Glutamatergic neuron (in vitro differentiated cells): Measurements from ENCODE around the gene GATM. TPM values are rescaled to one million over a fixed set of nuclear protein-coding genes. Genes with fewer than 3 reads are reported as not detected.

Experiments
- DNase-seq: peaks from one replicate; pipeline ENCODE4 v3.0.0; 2022
- H3K27ac Mint-ChIP-seq: one replicate; pipeline ENCODE4 v1.8.0; 2020; ENCODE audit warnings: mild to moderate bottlenecking, mixed read lengths, inconsistent platforms; ENCODE audit not compliant: unreplicated experiment
- H3K27me3 Mint-ChIP-seq: one replicate; pipeline ENCODE4 v1.8.0; 2020; ENCODE audit warnings: mild to moderate bottlenecking, moderate library complexity, mixed read lengths, inconsistent platforms; ENCODE audit not compliant: unreplicated experiment
- H3K36me3 Mint-ChIP-seq: one replicate; pipeline ENCODE4 v1.8.0; 2020; ENCODE audit warnings: mild to moderate bottlenecking, mixed read lengths, inconsistent platforms; ENCODE audit not compliant: unreplicated experiment
- H3K4me1 Mint-ChIP-seq: one replicate; pipeline ENCODE4 v1.8.0; 2020; ENCODE audit warnings: mild to moderate bottlenecking, low read depth, mixed read lengths, inconsistent platforms; ENCODE audit not compliant: unreplicated experiment
- H3K4me3 Mint-ChIP-seq: one replicate; pipeline ENCODE4 v1.8.0; 2020; ENCODE audit warnings: mild to moderate bottlenecking, mixed read lengths, inconsistent platforms; ENCODE audit not compliant: unreplicated experiment
- H3K9me3 Mint-ChIP-seq: one replicate; pipeline ENCODE4 v1.8.0; 2020; ENCODE audit warnings: mild to moderate bottlenecking, moderate library complexity, mixed read lengths, inconsistent platforms; ENCODE audit not compliant: unreplicated experiment
- total RNA-seq: library from RNA; stranded (reverse); fragmentation: NEBNext Ultra II Directional; extraction: Animal tissue kit (Norgen Biotek cat#: 25700); gene quantifications from one replicate; pipeline ENCODE4 v1.2.1, GENCODE V29; 2021; ENCODE audit not compliant: unreplicated experiment
- TF ChIP-seq, protein P1 (sequence below): fragments of 200-600 bp; sonication (generic); IDR thresholded peaks from one replicate; pipeline ENCODE4 v1.5.0; 2021; ENCODE audit not compliant: partially characterized antibody, unreplicated experiment

Gene GATM
- total RNA-seq, 1 donor from 2014 or later, result 51.2 TPM

DNA sequence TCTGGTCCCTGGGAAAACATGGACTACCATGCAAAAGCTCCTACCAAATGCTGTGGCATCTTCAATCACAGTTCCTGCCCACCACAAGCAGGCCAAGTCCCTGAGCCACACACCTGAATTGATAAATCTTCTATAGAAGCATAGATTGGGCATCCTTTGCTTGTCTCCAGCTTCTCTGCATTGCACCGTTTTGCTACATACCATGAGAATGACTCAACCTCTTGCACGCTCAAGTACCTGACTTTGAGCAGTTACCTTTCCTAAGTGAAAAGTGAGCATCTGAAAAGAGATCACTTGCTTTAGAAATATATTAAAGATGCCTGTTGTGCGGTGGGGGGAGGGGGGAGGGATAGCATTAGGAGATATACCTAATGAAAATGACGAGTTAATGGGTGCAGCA lies 31.3 kb downstream of the GATM start:
- Mint-ChIP-seq H3K27ac (no peak overlapping the region), H3K36me3 (no peaks in the 10 kb centered on the region), H3K4me1 (no peaks in the 10 kb centered on the region), H3K27me3 (peaks cover 4% of the 10 kb centered on the region), H3K4me3 (no peak overlapping the region), H3K9me3 (no peaks in the 10 kb centered on the region)
- no peak for DNase-seq
- TF ChIP-seq, protein P1, sequence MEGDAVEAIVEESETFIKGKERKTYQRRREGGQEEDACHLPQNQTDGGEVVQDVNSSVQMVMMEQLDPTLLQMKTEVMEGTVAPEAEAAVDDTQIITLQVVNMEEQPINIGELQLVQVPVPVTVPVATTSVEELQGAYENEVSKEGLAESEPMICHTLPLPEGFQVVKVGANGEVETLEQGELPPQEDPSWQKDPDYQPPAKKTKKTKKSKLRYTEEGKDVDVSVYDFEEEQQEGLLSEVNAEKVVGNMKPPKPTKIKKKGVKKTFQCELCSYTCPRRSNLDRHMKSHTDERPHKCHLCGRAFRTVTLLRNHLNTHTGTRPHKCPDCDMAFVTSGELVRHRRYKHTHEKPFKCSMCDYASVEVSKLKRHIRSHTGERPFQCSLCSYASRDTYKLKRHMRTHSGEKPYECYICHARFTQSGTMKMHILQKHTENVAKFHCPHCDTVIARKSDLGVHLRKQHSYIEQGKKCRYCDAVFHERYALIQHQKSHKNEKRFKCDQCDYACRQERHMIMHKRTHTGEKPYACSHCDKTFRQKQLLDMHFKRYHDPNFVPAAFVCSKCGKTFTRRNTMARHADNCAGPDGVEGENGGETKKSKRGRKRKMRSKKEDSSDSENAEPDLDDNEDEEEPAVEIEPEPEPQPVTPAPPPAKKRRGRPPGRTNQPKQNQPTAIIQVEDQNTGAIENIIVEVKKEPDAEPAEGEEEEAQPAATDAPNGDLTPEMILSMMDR, result no peak

DNA sequence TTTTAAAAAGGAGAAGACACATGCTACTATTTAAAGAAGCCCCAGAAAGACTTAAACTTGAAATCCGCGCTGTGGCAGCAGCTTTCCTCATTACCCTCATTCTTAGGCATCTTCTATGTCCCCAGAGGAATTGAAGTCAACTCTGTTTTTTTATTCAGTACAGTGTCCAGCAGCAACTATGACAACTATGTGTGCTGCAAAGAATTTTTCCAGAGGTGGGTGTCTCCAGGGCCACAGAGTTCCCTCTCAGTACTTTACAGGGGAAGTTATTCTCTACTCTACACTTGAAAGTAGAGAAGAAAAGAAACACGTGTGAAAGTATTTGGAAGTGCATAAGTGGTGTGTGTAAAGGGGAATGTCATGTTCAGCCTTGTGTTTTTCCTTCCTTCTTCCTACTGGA lies 32.0 kb downstream of the GATM start:
- H3K9me3 Mint-ChIP-seq, result no peaks in the 10 kb centered on the region
- no peaks in the 10 kb centered on the region for H3K4me1 Mint-ChIP-seq
- DNase-seq, result no peak
- no peak overlapping the region for H3K4me3 Mint-ChIP-seq
- TF ChIP-seq, protein P1, result no peak
- no peaks in the 10 kb centered on the region for H3K36me3 Mint-ChIP-seq
- H3K27ac Mint-ChIP-seq, result no peak overlapping the region
- peaks cover 4% of the 10 kb centered on the region for H3K27me3 Mint-ChIP-seq

DNA sequence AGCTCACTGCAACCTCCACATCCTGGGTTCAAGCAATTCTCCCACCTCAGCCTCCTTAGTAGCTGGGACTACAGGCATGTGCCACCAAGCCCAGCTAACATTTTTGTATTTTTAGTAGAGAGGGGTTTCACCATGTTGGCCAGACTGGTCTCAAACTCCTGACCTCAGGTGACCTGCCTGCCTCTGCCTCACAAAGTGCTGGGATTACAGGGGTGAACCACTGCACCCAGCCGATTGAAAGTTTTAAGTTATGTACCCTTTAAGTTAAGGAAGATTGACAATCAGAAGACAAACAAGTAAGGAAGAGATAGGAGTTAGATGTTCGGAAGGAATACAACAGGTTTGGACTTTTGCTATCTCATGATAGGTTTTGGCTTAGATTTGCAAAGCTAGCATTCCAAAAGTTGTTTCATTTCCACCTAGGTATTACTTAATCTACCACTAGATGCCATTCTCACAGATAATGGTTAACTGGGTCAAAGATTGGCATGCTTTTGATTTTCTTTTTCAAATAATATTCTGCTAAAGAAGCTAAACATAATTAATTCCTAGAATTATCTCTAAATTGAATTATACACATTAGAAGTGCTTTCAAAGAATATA lies 35.0 kb downstream of the GATM start:
- H3K27ac Mint-ChIP-seq, result no peak overlapping the region
- no peaks in the 10 kb centered on the region for H3K4me1 Mint-ChIP-seq
- H3K4me3 Mint-ChIP-seq, result no peak overlapping the region
- H3K9me3 Mint-ChIP-seq, result no peaks in the 10 kb centered on the region
- TF ChIP-seq, protein P1, result no peak
- H3K27me3 Mint-ChIP-seq, result peaks cover 4% of the 10 kb centered on the region
- DNase-seq, result no peak
- H3K36me3 Mint-ChIP-seq, result no peaks in the 10 kb centered on the region

DNA sequence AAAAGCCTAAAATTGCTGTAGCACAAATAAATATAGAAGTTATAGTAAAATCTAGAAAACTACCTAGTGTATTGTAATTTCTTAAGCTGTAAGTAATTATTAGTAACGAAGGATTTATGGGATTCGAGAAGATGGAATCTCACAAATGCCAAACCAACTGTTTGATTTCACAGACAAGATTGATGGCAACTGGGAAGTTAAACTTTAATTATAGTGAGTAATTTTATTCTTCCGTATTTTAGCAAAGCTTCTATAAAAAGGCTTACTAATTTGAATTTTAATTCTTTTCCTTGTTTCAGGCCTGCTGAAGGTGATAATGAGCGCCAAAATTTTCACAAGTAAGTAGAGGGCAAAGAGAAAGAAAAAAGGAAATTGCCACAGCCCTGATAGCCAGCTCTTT lies 36.6 kb downstream of the GATM start:
- TF ChIP-seq, protein P1, result no peak
- no peaks in the 10 kb centered on the region for H3K36me3 Mint-ChIP-seq

DNA sequence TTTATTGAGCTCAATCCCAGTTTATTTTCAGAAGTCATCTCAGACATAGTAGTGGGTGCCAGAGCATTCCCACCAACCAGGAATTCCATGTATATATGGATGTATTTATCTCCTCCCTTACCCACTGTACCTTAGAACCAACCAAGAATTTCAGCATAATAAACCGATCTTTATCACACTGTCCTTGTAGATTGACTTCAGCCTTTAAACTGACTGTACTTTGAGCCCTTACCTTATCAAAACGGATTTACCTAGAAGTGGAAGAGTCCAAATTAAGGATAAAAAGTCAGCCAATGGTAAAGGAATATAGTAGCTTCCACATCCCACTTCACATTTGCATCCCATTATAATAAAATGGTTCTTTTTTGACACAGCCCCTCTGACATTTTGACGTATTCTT lies 37.9 kb downstream of the GATM start:
- H3K4me1 Mint-ChIP-seq, result no peaks in the 10 kb centered on the region
- H3K9me3 Mint-ChIP-seq, result no peaks in the 10 kb centered on the region
- H3K36me3 Mint-ChIP-seq, result no peaks in the 10 kb centered on the region
- no peak for DNase-seq
- H3K4me3 Mint-ChIP-seq, result no peak overlapping the region
- no peaks in the 10 kb centered on the region for H3K27me3 Mint-ChIP-seq
- no peak overlapping the region for H3K27ac Mint-ChIP-seq
- TF ChIP-seq, protein P1, result no peak

More for the DNA sequence above, 36.6 kb downstream of the GATM start:
- Mint-ChIP-seq H3K27ac (no peak overlapping the region), H3K27me3 (no peaks in the 10 kb centered on the region), H3K4me3 (no peak overlapping the region), H3K4me1 (no peaks in the 10 kb centered on the region), H3K9me3 (no peaks in the 10 kb centered on the region)
- DNase-seq, result no peak
